Activated CD4-positive, alpha-beta memory T cell treated with anti-CD3 and anti-CD28 coated beads for 36 hours (primary cell): ENCODE results near the gene ATP5PD. TPM values are rescaled to one million over a fixed set of nuclear protein-coding genes. Genes with fewer than 3 reads are reported as not detected.
"Not testable (repeated sequence)": the region's sequence is repeated elsewhere in the genome, so short reads cannot be mapped to it uniquely, and the experiment has no call there.

Experiments used
- CTCF ChIA-PET: fragments of 350-600 bp; sonication (Branson Sonifier 250); formaldehyde crosslinking; loops from one replicate; lab custom pipeline; 2021; ENCODE audit warnings: antibody characterized with exemption, inconsistent platforms; lab: Charles Lee
- POLR2A ChIA-PET: fragments of 350-600 bp; sonication (Branson Sonifier 250); formaldehyde crosslinking; loops from one replicate; lab custom pipeline; 2021; ENCODE audit warnings: antibody characterized with exemption; lab: Charles Lee
- DNase-seq: peaks from one replicate; pipeline ENCODE4 v3.0.0-alpha.2; 2020
- H3K27ac Mint-ChIP-seq: one replicate; pipeline ENCODE4 v1.8.0; 2021; ENCODE audit warnings: mixed read lengths
- H3K27me3 Mint-ChIP-seq: one replicate; pipeline ENCODE4 v1.8.0; 2021; ENCODE audit warnings: mixed read lengths
- H3K36me3 Mint-ChIP-seq: one replicate; pipeline ENCODE4 v1.8.0; 2021; ENCODE audit warnings: mixed read lengths
- H3K4me1 Mint-ChIP-seq: one replicate; pipeline ENCODE4 v1.8.0; 2021; ENCODE audit warnings: low read depth, mixed read lengths
- H3K4me3 Mint-ChIP-seq: one replicate; pipeline ENCODE4 v1.8.0; 2021; ENCODE audit warnings: mild to moderate bottlenecking, mixed read lengths
- H3K9me3 Mint-ChIP-seq: one replicate; pipeline ENCODE4 v1.8.0; 2021; ENCODE audit warnings: mixed read lengths
- intact Hi-C: fragments of 100-400 bp; cut with micrococcal nuclease; formaldehyde crosslinking; loops from one replicate; pipeline ENCODE4 v1.15.1; 2023
- total RNA-seq, 2 experiments: library from RNA; stranded (reverse); gene quantifications; one replicate each; pipeline ENCODE4 v1.2.3, GENCODE V29; 2021

ATP5PD gene
- total RNA-seq, 2 experiments from 2014 or later = 249 to 261 TPM

DNA sequence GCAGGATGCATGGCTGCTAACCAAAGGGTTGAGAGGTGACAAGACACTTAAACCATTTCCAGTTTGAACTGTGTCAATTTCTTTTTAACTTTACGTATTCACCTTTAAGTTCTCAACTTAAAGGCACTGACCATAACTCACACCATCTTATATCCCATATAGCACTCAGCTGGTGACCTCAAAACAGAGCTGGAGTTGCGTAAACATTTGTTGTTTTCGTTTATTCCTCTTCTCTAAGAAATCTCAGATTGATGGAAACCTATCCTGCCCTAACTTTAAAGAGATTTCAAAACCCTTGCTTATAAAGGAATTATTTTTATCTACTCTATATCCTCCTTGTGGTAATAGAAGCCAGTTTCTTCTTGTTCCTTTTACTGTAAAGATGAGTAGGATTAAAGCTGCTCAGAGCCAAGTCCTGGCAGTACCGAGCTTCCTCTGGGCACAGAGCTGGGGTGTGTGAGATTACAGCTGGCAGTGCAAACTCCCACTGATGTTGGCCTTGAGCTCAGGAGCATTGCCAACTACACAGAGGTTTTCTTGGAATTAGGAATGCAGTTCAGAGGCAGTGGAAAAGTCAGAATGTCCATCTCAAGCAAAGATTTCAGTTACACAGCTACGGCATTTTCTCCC is 1.6 kb upstream of the ATP5PD start:
- no peak for DNase-seq
- Mint-ChIP-seq H3K27me3 (no peaks in the 10 kb centered on the region), H3K36me3 (peaks cover 17% of the 10 kb centered on the region), H3K9me3 (no peaks in the 10 kb centered on the region), H3K27ac (peak overlapping the region; percentile 90), H3K4me1 (peaks cover 42% of the 10 kb centered on the region), H3K4me3 (peak overlapping the region; percentile 97)
- POLR2A ChIA-PET = no interaction called here
- CTCF ChIA-PET = interaction anchor here (0.9 to 2.3 kb wide), 6 partner anchors 12 to 364 kb away, joined by 3 to 9 read pairs (median 4); partner anchors contain the start of gene NT5C
- intact Hi-C loops = loop anchor here (5.0 kb wide), 5 partner anchors 36 to 134 kb away; partner anchors contain the start of genes ARMC7, JPT1, MRPL58 and NT5C

GRCh38 chr17:75047398-75048098 is 779 bp upstream of the ATP5PD start:
- H3K36me3 Mint-ChIP-seq = peaks cover 10% of the 10 kb centered on the region
- H3K27ac Mint-ChIP-seq = peak overlapping the region; percentile 90
- peaks cover 42% of the 10 kb centered on the region for H3K4me1 Mint-ChIP-seq
- DNase-seq = peak; percentile 42
- peak overlapping the region; percentile 97 for H3K4me3 Mint-ChIP-seq
- no peaks in the 10 kb centered on the region for H3K9me3 Mint-ChIP-seq
- intact Hi-C loops = loop anchor here (5.0 kb wide), 5 partner anchors 35 to 135 kb away; partner anchors contain the start of genes ARMC7, JPT1, MRPL58 and NT5C
- POLR2A ChIA-PET = interaction anchor here (1.7 to 2.4 kb wide), 3 partner anchors 12 to 158 kb away, joined by 4 to 26 read pairs (median 19); partner anchors contain the start of genes MRPL58 and NUP85
- no peaks in the 10 kb centered on the region for H3K27me3 Mint-ChIP-seq
- CTCF ChIA-PET = interaction anchor here (2.3 kb wide), 1 partner anchor 86 kb away, joined by 9 read pairs; no protein-coding TSS in a partner anchor

DNA sequence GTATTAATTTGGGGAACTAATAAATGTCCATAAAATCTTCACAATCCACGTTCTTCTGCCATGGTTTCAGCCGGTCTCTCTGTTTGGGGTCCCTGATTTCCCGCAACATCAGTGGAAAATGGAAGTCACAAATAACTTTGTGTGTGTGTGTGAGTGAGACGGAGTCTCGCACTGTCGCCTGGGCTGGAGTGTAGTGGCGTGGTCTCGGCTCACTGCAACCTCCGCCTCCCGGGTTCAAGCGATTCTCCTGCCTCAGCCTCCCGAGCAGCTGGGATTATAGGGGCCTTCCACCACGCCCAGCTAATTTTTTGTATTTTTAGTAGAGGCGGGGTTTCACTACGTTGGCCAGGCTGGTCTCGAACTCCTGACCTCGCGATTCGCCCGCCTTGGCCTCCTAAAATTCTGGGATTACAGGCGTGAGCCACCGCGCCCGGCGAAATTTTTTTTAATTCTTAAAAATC is 793 bp downstream of the ATP5PD start:
- H3K9me3 Mint-ChIP-seq, DNase-seq, H3K27me3 Mint-ChIP-seq: not testable (repeated sequence)
- Mint-ChIP-seq H3K36me3 (peaks cover 14% of the 10 kb centered on the region), H3K4me1 (peaks cover 42% of the 10 kb centered on the region), H3K4me3 (peak overlapping the region; percentile 97), H3K27ac (peak overlapping the region; percentile 42)
- intact Hi-C loops = loop anchor here (1.0 to 5.0 kb wide), 6 partner anchors 10 to 136 kb away; partner anchors contain the start of genes ARMC7, JPT1, MRPL58 and NT5C
- ChIA-PET CTCF (interaction anchor here (0.8 to 1.5 kb wide), 3 partner anchors 11 to 34 kb away, joined by 3 to 7 read pairs (median 3); partner anchors contain the start of gene MRPL58), POLR2A (interaction anchor here (0.6 to 2.4 kb wide), 5 partner anchors 11 to 160 kb away, joined by 3 to 26 read pairs (median 4); partner anchors contain the start of genes MRPL58 and NUP85)

GRCh38 chr17:75044716-75045115 is 2.1 kb downstream of the ATP5PD start:
- POLR2A ChIA-PET = no interaction called here
- Mint-ChIP-seq H3K27me3 (no peaks in the 10 kb centered on the region), H3K4me1 (peaks cover 40% of the 10 kb centered on the region), H3K4me3 (no peak overlapping the region), H3K36me3 (peaks cover 20% of the 10 kb centered on the region), H3K9me3 (no peaks in the 10 kb centered on the region), H3K27ac (no peak overlapping the region)
- no peak for DNase-seq
- intact Hi-C loops = loop anchor here (5.0 kb wide), 5 partner anchors 32 to 138 kb away; partner anchors contain the start of genes ARMC7, JPT1, MRPL58 and NT5C
- CTCF ChIA-PET = no interaction called here

DNA sequence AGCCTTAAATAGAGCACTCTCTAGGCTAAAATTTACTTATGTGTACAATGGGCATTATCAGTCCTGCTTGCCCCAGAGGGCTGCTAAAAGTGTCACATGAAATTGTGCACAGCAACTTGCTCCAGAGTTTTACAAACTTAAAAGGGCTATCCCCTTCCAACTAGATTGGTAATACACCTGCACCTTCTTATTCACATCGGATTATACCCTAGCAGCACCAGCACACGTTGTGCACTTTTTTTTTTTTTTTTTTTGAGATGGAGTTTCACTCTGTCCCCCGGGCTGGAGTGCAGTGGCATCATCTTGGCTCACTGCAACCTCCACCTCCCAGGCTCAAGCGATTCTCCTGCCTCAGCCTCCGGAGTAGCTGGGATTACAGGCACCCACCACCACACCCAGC is 3.0 kb downstream of the ATP5PD start:
- H3K9me3 Mint-ChIP-seq, H3K27ac Mint-ChIP-seq, CTCF ChIA-PET, H3K4me3 Mint-ChIP-seq, H3K27me3 Mint-ChIP-seq, intact Hi-C loops, DNase-seq: not testable (repeated sequence)
- peaks cover 24% of the 10 kb centered on the region for H3K36me3 Mint-ChIP-seq
- peaks cover 33% of the 10 kb centered on the region for H3K4me1 Mint-ChIP-seq
- POLR2A ChIA-PET = interaction anchor here (0.6 kb wide), 1 partner anchor 102 kb away, joined by 3 read pairs; no protein-coding TSS in a partner anchor

DNA sequence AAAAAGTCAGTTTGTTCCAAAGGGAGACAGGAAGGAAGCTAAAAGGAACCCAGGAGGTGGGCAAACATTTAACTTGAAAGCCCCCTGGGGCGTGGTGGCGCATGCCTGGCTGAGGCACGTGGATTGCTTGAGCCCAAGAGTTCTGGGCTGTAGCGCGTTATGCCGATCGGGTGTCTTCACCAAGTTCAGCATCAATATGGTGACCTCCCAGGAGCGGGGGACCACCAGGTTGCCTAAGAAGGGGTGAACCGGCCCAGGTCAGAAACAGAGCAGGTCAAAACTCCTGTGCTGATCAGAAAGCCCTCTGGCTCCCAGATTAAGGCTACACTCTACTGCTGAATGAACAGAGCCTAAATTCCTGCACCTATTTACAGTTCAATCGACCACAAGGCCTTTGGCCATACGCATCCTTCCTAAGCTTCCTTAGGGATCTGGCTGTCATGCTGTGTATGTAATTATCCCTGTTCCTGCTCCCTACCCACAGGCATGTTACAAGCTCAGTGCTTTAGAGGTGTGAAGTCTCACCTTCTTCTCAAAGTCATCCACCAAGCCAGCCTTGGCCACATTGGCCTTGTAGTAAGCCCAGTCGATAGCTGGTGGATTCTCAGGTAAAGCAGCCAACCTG is 5.0 kb downstream of the ATP5PD start:
- H3K4me3 Mint-ChIP-seq = no peak overlapping the region
- ChIA-PET CTCF (interaction anchor here (1.9 kb wide), 1 partner anchor 80 kb away, joined by 8 read pairs; no protein-coding TSS in a partner anchor), POLR2A (interaction anchor here (0.6 kb wide), 1 partner anchor 266 kb away, joined by 3 read pairs; no protein-coding TSS in a partner anchor)
- H3K4me1 Mint-ChIP-seq = peaks cover 24% of the 10 kb centered on the region
- H3K36me3 Mint-ChIP-seq = peaks cover 26% of the 10 kb centered on the region
- intact Hi-C loops = no loop called here
- no peak overlapping the region for H3K27ac Mint-ChIP-seq
- no peaks in the 10 kb centered on the region for H3K27me3 Mint-ChIP-seq
- H3K9me3 Mint-ChIP-seq = no peaks in the 10 kb centered on the region
- DNase-seq = no peak

- intact Hi-C loops = loop anchor here (10.0 kb wide), 2 partner anchors 226 to 366 kb away; partner anchors contain the start of genes GGA3, GRB2 and MRPS7
- no peak for DNase-seq
- Mint-ChIP-seq H3K36me3 (peaks cover 30% of the 10 kb centered on the region), H3K4me1 (peaks cover 35% of the 10 kb centered on the region), H3K27me3 (peaks cover 4% of the 10 kb centered on the region), H3K9me3 (no peaks in the 10 kb centered on the region), H3K4me3 (no peak overlapping the region), H3K27ac (no peak overlapping the region)
- ChIA-PET POLR2A (interaction anchor here (1.0 kb wide), 1 partner anchor 26 kb away, joined by 4 read pairs; the partner anchor contains the start of gene MRPL58), CTCF (interaction anchor here (1.1 to 2.0 kb wide), 3 partner anchors 67 to 162 kb away, joined by 3 to 8 read pairs (median 4); no protein-coding TSS in a partner anchor)
Observed at GRCh38 chr17:75039238-75039637, 7.5 kb downstream of the ATP5PD start.

GRCh38 chr17:75036643-75037268 is 10.0 kb downstream of the ATP5PD start:
- H3K9me3 Mint-ChIP-seq = no peaks in the 10 kb centered on the region
- peak; percentile 92 for DNase-seq
- ChIA-PET POLR2A (interaction anchor here (0.6 to 3.7 kb wide), 4 partner anchors 10 to 164 kb away, joined by 3 to 26 read pairs (median 3); partner anchors contain the start of genes ATP5PD, FDXR and KCTD2), CTCF (interaction anchor here (0.7 to 1.2 kb wide), 3 partner anchors 75 to 204 kb away, joined by 3 to 5 read pairs (median 4); no protein-coding TSS in a partner anchor)
- H3K27me3 Mint-ChIP-seq = peaks cover 4% of the 10 kb centered on the region
- peaks cover 49% of the 10 kb centered on the region for H3K4me1 Mint-ChIP-seq
- H3K27ac Mint-ChIP-seq = peak overlapping the region; percentile 83
- peak overlapping the region; percentile 61 for H3K4me3 Mint-ChIP-seq
- H3K36me3 Mint-ChIP-seq = peaks cover 26% of the 10 kb centered on the region
- intact Hi-C loops = loop anchor here (1.0 to 10.0 kb wide), 3 partner anchors 10 to 368 kb away; partner anchors contain the start of genes ATP5PD, GGA3, GRB2 and MRPS7

DNA sequence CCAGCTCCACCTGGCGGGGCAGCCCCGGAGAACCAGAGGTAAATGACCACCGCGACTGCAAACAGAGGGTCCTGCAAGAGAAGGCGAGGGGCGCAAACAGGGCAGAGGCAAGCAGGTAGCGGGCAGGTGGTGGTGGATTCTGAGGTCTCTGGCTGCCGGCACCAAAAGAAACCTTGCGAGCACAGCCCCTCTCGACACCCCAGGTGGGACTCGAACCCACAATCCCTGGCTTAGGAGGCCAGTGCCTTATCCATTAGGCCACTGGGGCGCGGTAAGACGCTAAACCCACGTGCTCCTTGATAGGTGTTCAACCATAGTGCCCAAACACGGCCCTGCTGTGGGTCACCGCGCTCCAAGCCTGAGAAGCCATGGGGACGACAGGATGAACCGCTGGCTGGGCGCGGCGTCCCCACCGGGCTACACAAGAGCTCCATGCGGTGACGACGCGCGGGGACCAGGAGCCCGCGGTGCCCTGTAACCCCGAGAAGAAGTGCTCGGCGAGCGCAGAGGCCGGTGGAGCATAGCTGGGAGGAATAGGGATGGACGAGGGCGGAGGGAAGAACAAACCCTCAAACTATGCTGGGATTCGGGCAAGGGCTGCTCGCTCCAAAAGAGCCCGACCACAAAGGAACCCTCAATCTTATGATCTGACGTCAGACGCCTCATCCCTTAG is 12.4 kb downstream of the ATP5PD start:
- peak; percentile 95 for DNase-seq
- H3K36me3 Mint-ChIP-seq = peaks cover 12% of the 10 kb centered on the region
- H3K27me3 Mint-ChIP-seq = peaks cover 4% of the 10 kb centered on the region
- peak overlapping the region; percentile 96 for H3K27ac Mint-ChIP-seq
- ChIA-PET POLR2A (interaction anchor here (0.6 to 3.7 kb wide), 7 partner anchors 12 to 749 kb away, joined by 3 to 26 read pairs (median 3); partner anchors contain the start of genes ATP5PD, KCTD2 and MRPL58), CTCF (interaction anchor here (0.8 to 1.8 kb wide), 5 partner anchors 12 to 80 kb away, joined by 3 to 16 read pairs (median 7); partner anchors contain the start of genes ATP5PD, KCTD2 and MRPL58)
- H3K4me3 Mint-ChIP-seq = peak overlapping the region; percentile 97
- peaks cover 4% of the 10 kb centered on the region for H3K9me3 Mint-ChIP-seq
- H3K4me1 Mint-ChIP-seq = peaks cover 49% of the 10 kb centered on the region
- intact Hi-C loops = loop anchor here (1.0 to 10.0 kb wide), 4 partner anchors 148 to 370 kb away; partner anchors contain the start of genes GGA3, GRB2, MRPS7 and SLC25A19
